ENCODE measurements around the gene CRY2.

Gene CRY2

GRCh38 chr11:45879803-45880686 lies 32.8 kb downstream of the CRY2 start:
- no peak for DNase-seq (ENCODE audit: low spot score)

DNA sequence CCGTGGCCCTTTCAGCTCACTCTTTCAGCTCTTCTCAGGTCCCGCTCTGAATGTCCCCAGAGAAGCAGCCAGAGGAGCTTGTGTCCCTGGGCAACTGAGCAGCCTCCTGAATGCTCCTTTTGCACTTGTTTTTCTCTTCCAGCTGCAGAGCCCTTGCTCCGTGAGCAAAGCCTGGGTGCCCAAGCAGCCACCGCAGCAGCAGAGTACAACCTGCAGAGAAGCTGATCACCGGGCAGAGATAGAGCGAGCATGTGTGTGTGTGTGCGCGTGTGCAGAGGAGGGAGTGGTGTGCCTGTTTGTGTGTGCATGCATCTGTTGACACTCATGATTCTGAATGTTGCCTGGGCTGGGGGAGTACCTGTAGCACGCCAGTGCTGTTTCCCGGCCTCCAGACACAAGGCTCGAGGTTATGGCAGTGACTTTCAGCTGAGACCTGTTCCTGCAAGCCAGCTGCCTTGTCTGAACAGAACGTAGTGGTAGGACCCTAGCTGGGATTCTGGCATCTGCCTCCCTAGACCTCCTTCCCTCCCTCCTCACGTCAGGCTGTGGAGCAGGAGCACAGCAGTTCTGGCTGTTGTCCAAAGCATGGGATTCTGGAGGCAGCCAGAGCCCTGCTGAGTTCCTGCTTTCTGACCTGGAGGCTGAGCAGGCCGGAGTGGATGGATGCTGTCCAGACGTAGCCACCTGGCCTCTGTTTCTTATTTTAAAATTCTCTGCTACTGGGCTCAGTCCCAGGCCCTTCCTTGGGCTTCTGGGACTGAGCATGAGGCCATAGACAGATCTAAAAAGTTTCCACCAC lies 33.7 kb downstream of the CRY2 start:
- DNase-seq (ENCODE audit: low spot score): no peak

GRCh38 chr11:45881708-45882368 lies 34.6 kb downstream of the CRY2 start:
- no peak for DNase-seq (ENCODE audit: low spot score)

DNA sequence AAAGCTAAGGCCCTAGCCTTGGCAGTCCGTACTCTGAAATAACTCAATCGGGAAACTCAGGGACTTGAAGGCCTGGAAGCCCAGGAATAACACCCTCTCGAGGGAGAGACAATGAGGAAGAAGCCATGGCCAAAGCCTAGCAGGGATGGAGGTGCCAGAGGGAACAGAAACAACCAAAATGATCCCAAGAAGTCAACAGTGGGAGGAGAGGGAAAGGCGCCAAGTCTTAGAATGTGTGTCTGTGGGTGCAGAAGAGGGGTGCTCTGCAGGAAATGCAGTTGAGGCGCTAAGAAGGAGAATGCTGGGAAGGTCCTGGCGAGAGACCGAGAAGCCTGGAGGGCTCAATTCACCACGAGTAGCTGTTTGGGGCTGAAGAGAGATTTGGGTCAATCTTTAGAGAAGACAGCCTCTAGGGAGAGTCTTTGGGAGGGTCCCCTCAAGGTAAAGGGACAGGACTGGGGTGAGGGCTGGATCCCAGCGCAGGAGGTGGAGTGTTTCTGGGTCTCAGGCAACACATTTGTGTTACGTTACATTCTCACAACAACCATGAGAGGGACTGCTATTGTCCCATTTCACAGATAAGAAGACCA lies 37.4 kb downstream of the CRY2 start:
- no peak for DNase-seq (ENCODE audit: low spot score)

GRCh38 chr11:45885274-45885920 lies 38.1 kb downstream of the CRY2 start, which contains the start of gene MAPK8IP1:
TSS of gene MAPK8IP1 (plus strand) at chr11:45885651. CDS start at chr11:45885821, 170 bp downstream.
- DNase-seq (ENCODE audit: low spot score): peak; percentile 91

DNA sequence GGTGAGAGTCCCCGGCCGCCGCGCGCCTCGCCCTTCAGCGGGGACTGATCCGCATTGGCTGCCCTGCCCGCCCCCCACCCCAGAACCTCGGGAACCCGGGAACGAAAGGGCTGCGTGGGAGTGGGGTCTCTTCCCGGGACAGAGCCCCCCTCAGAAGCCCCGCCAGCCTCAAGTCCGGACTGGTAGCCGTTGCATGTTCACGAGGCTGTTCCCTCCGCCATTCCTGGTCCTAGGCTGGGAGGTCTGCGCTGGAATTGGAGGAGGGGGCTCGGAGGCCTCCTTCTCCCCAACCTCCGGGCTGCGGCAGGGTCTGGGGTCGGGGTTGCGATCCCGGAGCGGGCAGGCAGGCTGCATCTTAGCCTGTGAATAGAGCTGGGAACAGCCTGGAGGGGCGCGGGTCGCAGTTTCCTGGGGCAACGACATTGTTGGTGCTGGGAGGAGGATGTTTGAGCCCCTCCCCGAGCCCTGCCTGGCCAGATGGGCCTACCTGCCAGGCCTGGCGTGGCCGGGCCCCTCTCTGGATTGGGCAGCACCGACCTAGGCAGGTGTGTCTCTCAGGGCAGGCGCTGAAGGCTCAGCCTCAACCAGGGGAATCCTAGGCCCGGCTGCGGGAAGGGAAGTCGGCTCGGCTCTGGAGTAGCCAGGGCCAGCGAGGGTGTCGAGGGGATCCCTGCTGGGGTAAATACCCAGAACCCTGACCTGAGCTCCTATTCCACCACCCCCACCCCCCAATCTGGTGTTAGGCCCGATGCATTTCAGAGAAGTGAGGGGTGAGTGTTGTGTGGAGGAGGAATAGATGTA lies 38.8 kb downstream of the CRY2 start:
- no peak for DNase-seq (ENCODE audit: low spot score)

DNA sequence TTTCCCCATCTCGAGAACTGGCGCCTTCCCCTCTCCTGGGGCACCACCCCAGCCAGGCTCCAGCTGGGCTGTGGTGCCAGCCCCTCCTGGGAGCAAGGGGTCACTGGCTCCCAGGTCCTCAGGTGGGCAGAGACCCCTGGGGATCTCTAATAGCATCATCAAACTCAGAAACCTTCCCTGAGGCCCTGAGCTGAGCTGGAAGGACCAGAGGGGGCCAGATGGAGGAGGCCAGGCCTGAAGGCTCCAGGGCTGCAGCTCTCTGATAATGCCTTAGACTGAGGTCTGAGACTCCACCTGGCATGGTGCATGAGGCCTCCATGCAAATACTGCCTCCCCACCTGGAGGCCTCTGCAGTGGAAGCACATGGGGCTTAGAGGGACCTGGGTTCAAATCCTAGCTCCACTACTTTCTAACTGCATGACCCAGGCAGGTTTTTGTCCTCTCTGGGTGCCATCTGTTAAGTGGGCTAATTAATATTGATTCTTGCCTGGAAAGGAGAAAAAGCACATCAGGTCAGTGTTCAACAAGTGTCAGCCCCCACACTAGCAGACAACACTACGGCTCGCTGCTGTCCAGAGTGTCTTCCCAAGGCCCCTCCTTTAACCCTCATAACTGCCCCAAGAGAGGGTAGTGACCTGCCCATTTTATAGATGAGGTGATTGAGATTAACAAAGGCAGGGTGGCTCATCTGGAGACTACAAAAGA lies 39.7 kb downstream of the CRY2 start:
- no peak for DNase-seq (ENCODE audit: low spot score)

DNA sequence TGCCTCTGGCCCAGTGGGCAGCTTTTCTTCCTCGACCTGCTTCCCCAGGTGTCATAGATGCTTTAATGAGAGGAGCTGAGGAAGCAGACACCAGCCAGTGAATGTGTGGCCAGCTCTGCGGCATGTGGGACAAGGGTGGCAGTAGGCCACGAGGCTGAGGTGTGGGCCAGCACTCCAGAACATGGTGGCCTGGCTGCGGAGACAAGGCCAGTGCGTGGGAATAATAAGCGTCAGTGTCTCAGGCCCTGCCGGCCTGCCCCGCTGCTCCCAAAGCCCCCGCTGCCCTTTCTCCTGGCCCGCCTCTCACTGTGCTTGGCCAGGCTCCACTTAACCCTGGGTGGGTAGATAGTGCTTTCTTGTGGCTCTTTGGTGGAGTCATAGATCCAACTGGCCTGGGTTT lies 40.3 kb downstream of the CRY2 start:
- DNase-seq (ENCODE audit: low spot score): no peak

GRCh38 chr11:45889555-45889954 lies 42.3 kb downstream of the CRY2 start:
- no peak for DNase-seq (ENCODE audit: low spot score)

GRCh38 chr11:45889966-45890365 lies 42.7 kb downstream of the CRY2 start:
- DNase-seq (ENCODE audit: low spot score): no peak

- no peak for DNase-seq (ENCODE audit: low spot score)
These were observed 43.7 kb downstream of the CRY2 start for GRCh38 chr11:45890886-45891550.

- DNase-seq (ENCODE audit: low spot score): no peak
These were observed 45.6 kb downstream of the CRY2 start for GRCh38 chr11:45892856-45893255.

DNA sequence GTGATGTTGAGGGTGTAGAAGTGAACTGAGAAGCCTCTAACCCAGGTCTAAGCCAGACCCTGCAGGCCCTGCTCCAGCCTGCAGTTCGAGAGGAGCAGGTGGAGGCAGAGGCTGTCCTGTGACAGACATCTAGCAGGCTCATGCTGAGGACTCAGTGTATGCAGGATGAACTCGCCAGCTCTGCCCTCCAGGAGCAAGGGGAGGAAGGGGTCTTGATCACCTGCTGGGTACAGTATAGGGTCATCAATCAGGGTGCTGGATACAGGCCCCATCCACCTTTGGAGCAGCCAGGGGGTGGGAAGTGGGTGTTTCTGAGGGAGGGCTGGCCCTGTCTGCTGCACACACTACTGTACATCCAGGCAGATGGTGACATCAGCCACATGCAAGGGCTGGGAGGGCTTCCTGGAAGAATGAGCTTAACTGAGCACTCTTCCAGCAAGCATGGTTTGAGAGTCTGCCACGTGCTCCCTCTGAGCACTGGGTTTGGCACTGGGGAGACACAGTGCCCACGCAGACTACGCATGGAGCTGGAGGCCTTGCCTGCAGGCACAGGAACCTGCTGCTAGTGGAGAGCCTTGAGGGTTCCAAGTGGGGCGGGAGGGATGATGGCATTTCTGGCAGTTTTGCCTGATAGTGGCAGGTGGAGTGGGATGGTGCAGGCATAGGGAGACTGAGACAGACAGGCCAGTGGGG lies 47.4 kb downstream of the CRY2 start:
- no peak for DNase-seq (ENCODE audit: low spot score)

DNA sequence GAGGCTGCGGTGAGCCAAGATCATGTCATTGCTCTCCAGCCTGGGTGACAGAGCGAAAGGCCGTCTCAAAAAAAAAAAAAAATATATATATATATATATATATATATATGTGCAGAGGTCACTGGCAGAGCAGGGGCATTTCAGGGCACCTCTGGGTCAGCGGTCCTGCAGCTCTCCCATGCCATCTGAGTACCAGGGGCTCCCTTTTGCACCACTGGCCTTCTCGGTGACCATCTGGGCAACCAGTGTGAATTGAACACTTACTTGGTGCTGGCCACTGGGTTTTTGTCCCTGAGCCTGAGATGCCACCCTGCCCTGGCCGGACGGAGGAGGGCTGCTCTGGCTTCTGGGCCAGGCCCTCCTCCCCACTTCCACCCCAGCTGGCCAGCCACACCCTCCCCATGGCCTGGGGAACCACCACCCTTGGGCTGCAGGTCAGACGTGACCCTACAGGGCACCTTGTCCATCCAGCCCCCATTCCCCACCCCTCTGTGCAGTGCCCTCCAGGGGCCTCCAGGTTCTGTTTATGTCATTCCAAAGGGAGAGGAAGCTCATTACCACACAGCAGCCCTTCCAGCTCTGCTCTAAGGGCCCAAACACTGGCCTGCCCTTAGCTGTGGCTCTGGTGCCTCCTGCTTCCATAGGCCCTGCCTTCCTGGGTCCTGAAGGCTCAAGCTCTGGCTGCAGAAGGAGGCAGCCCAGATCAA lies 48.4 kb downstream of the CRY2 start:
- DNase-seq (ENCODE audit: low spot score): no peak

- DNase-seq (ENCODE audit: low spot score): no peak
These were observed 49.2 kb downstream of the CRY2 start for GRCh38 chr11:45896422-45896984.

- DNase-seq (ENCODE audit: low spot score): no peak
These were observed 50.3 kb downstream of the CRY2 start for GRCh38 chr11:45897556-45897955.

GRCh38 chr11:45899086-45899447 lies 51.8 kb downstream of the CRY2 start:
- no peak for DNase-seq (ENCODE audit: low spot score)

Measured in GM03348 (cell line).